ENCODE results near the gene CDK2. TPM values are rescaled to one million over a fixed set of nuclear protein-coding genes. Genes with fewer than 3 reads are reported as not detected.

Gene CDK2
- total and polyA plus RNA-seq, 9 of the 15 experiments (the other 6 are each of a cell fraction or from before 2014, with no cell fraction given), result 17.4 to 213 (median 109) TPM

GRCh38 chr12:55972911-55973598 lies 6.4 kb downstream of the CDK2 start (continued):
- TF ChIP-seq E2F8 (IDR thresholded peaks at IDR 0.05; ENCODE audit: low read depth, partially characterized antibody) (peak; percentile 53), MTA1 (IDR thresholded peaks at IDR 0.05; ENCODE audit: borderline replicate concordance) (peak; percentile 78; the same call in 1 of the 2 replicates), HMG20B (CRISPR knock-in tag; IDR thresholded peaks at IDR 0.05) (no peak), CHD4 (IDR thresholded peaks at IDR 0.05; ENCODE audit: insufficient read depth, insufficient replicate concordance, low read depth, low read length, poor library complexity, severe bottlenecking) (no peak), BCLAF1 (IDR thresholded peaks at IDR 0.05; ENCODE audit: borderline replicate concordance in 1 of 2, control insufficient read depth in 1 of 2, low read depth in 2 of 2, low read length in 1 of 2) (no peak), DIDO1 (tag; IDR thresholded peaks at IDR 0.05; ENCODE audit: low read depth) (no peak), EHMT2 (IDR thresholded peaks at IDR 0.05) (peak; percentile 57; the same call in 1 of the 2 replicates), NR2C1 (IDR thresholded peaks at IDR 0.05) (peak; percentile 45; the same call in 1 of the 2 replicates), NR2C1 (tag; IDR thresholded peaks at IDR 0.05) (no peak), KLF16 (IDR thresholded peaks at IDR 0.05) (no peak), ZNF444 (CRISPR knock-in tag; IDR thresholded peaks at IDR 0.05) (no peak), ARNT (IDR thresholded peaks at IDR 0.05) (0 out of 4 replicates have a peak, but pooled peaks have one; percentile 19 to 57), SMAD2 (IDR thresholded peaks at IDR 0.05; ENCODE audit: low read depth, low read length) (no peak), TAF7 (tag; IDR thresholded peaks at IDR 0.05) (no peak), ZNF224 (CRISPR knock-in tag; IDR thresholded peaks at IDR 0.05) (no peak), ZNF146 (CRISPR knock-in tag; IDR thresholded peaks at IDR 0.05; ENCODE audit: unreplicated experiment) (no peak), KDM5B (IDR thresholded peaks at IDR 0.05; ENCODE audit: insufficient replicate concordance, low read depth, low read length) (peak; percentile 53), HIVEP1 (CRISPR knock-in tag; IDR thresholded peaks at IDR 0.05) (no peak), DDX20 (tag; IDR thresholded peaks at IDR 0.05; ENCODE audit: low read depth) (no peak), ARHGAP35 (IDR thresholded peaks at IDR 0.05; ENCODE audit: partially characterized antibody) (peak; percentile 83), LEF1 (IDR thresholded peaks at IDR 0.05) (0 out of 2 replicates have a peak, but pooled peaks have one; percentile 24), TAF9B (IDR thresholded peaks at IDR 0.05; ENCODE audit: partially characterized antibody) (peak; percentile 53)
